ENCODE results near the gene LPCAT3. TPM values are rescaled to one million over a fixed set of nuclear protein-coding genes. Genes with fewer than 3 reads are reported as not detected.
A peak's percentile ranks its signal among the peaks of the same experiment; 100 is the strongest.

LPCAT3 gene
- total and polyA plus RNA-seq, 2 of the 13 experiments (the other 11 are each of a cell fraction or from before 2014, with no cell fraction given): 44.5 to 64.3 TPM

DNA sequence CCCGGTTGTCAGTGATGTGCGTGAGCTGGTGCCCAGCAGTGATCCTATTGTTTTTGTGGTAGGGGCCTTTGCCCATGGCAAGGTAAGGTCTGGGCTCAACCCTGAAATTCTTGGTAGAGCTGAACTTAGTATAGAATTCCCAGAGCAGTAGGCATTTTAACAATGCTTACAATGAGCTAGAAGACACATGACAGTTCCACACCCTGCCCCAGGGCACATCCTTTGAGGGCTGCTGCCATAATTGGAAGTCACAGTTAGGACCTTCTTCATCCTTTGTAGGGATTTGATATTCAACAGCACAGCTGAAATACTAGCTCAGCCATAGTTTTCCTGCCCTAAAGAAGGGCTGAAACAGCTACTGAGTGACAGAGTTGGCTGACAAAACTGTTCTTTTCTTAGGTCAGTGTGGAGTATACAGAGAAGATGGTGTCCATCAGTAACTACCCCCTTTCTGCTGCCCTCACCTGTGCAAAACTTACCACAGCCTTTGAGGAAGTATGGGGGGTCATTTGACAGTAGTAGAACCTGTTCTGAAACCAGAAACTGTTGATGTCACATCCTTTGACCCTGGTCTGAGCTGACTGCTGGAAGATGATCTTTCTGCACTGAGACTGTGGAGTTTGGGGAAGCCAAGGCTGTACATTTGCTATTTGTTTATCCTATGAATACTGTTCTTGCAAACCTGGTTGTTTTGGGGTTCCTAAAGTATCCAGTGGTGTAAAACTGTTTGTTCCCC, 42.8 kb downstream of the LPCAT3 start (continued):
- TF ChIP-seq, protein P1, sequence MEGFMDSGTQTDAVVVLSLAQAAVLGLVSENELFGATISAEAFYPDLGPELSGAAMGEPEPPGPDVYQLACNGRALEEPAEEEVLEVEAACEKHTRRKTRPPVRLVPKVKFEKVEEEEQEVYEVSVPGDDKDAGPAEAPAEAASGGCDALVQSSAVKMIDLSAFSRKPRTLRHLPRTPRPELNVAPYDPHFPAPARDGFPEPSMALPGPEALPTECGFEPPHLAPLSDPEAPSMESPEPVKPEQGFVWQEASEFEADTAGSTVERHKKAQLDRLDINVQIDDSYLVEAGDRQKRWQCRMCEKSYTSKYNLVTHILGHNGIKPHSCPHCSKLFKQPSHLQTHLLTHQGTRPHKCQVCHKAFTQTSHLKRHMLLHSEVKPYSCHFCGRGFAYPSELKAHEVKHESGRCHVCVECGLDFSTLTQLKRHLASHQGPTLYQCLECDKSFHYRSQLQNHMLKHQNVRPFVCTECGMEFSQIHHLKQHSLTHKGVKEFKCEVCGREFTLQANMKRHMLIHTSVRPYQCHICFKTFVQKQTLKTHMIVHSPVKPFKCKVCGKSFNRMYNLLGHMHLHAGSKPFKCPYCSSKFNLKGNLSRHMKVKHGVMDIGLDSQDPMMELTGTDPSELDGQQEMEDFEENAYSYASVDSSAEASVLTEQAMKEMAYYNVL (CRISPR knock-in tag; IDR thresholded peaks at IDR 0.05; ENCODE audit: borderline replicate concordance): no peak
- no peak for TF ChIP-seq ZSCAN25 (CRISPR knock-in tag; IDR thresholded peaks at IDR 0.05)
- TF ChIP-seq MYC (CRISPR knock-in tag; IDR thresholded peaks at IDR 0.05; ENCODE audit: borderline replicate concordance): no peak
- no peak for TF ChIP-seq RFXAP (CRISPR knock-in tag; IDR thresholded peaks at IDR 0.05; ENCODE audit: borderline replicate concordance)
- peak; percentile 81 for TF ChIP-seq RBM22 (optimal IDR thresholded peaks at IDR 0.05; ENCODE audit: low read length)
- TF ChIP-seq, protein P2, sequence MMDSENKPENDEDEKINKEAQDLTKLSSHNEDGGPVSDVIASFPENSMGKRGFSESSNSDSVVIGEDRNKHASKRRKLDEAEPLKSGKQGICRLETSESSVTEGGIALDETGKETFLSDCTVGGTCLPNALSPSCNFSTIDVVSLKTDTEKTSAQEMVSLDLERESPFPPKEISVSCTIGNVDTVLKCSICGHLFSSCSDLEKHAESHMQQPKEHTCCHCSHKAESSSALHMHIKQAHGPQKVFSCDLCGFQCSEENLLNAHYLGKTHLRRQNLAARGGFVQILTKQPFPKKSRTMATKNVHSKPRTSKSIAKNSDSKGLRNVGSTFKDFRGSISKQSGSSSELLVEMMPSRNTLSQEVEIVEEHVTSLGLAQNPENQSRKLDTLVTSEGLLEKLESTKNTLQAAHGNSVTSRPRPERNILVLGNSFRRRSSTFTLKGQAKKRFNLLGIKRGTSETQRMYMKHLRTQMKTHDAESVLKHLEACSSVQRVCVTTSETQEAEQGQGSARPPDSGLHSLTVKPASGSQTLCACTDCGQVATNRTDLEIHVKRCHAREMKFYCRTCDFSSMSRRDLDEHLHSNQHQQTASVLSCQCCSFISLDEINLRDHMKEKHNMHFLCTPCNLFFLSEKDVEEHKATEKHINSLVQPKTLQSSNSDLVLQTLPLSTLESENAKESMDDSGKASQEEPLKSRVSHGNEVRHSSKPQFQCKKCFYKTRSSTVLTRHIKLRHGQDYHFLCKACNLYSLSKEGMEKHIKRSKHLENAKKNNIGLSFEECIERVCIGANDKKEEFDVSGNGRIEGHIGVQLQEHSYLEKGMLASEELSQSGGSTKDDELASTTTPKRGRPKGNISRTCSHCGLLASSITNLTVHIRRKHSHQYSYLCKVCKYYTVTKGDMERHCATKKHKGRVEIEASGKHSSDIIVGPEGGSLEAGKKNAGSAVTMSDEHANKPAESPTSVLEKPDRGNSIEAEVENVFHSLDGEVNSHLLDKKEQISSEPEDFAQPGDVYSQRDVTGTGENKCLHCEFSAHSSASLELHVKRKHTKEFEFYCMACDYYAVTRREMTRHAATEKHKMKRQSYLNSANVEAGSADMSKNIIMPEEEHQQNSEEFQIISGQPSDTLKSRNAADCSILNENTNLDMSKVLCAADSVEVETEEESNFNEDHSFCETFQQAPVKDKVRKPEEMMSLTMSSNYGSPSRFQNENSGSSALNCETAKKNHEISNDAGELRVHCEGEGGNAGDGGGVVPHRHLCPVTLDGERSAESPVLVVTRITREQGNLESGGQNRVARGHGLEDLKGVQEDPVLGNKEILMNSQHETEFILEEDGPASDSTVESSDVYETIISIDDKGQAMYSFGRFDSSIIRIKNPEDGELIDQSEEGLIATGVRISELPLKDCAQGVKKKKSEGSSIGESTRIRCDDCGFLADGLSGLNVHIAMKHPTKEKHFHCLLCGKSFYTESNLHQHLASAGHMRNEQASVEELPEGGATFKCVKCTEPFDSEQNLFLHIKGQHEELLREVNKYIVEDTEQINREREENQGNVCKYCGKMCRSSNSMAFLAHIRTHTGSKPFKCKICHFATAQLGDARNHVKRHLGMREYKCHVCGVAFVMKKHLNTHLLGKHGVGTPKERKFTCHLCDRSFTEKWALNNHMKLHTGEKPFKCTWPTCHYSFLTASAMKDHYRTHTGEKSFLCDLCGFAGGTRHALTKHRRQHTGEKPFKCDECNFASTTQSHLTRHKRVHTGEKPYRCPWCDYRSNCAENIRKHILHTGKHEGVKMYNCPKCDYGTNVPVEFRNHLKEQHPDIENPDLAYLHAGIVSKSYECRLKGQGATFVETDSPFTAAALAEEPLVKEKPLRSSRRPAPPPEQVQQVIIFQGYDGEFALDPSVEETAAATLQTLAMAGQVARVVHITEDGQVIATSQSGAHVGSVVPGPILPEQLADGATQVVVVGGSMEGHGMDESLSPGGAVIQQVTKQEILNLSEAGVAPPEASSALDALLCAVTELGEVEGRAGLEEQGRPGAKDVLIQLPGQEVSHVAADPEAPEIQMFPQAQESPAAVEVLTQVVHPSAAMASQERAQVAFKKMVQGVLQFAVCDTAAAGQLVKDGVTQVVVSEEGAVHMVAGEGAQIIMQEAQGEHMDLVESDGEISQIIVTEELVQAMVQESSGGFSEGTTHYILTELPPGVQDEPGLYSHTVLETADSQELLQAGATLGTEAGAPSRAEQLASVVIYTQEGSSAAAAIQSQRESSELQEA (CRISPR knock-in tag; IDR thresholded peaks at IDR 0.05; ENCODE audit: not compliant biosample characterization): no peak
- TF ChIP-seq, protein P3, sequence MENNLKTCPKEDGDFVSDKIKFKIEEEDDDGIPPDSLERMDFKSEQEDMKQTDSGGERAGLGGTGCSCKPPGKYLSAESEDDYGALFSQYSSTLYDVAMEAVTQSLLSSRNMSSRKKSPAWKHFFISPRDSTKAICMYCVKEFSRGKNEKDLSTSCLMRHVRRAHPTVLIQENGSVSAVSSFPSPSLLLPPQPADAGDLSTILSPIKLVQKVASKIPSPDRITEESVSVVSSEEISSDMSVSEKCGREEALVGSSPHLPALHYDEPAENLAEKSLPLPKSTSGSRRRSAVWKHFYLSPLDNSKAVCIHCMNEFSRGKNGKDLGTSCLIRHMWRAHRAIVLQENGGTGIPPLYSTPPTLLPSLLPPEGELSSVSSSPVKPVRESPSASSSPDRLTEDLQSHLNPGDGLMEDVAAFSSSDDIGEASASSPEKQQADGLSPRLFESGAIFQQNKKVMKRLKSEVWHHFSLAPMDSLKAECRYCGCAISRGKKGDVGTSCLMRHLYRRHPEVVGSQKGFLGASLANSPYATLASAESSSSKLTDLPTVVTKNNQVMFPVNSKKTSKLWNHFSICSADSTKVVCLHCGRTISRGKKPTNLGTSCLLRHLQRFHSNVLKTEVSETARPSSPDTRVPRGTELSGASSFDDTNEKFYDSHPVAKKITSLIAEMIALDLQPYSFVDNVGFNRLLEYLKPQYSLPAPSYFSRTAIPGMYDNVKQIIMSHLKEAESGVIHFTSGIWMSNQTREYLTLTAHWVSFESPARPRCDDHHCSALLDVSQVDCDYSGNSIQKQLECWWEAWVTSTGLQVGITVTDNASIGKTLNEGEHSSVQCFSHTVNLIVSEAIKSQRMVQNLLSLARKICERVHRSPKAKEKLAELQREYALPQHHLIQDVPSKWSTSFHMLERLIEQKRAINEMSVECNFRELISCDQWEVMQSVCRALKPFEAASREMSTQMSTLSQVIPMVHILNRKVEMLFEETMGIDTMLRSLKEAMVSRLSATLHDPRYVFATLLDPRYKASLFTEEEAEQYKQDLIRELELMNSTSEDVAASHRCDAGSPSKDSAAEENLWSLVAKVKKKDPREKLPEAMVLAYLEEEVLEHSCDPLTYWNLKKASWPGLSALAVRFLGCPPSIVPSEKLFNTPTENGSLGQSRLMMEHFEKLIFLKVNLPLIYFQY (CRISPR knock-in tag; IDR thresholded peaks at IDR 0.05; ENCODE audit: borderline replicate concordance): no peak
- TF ChIP-seq, protein P4, sequence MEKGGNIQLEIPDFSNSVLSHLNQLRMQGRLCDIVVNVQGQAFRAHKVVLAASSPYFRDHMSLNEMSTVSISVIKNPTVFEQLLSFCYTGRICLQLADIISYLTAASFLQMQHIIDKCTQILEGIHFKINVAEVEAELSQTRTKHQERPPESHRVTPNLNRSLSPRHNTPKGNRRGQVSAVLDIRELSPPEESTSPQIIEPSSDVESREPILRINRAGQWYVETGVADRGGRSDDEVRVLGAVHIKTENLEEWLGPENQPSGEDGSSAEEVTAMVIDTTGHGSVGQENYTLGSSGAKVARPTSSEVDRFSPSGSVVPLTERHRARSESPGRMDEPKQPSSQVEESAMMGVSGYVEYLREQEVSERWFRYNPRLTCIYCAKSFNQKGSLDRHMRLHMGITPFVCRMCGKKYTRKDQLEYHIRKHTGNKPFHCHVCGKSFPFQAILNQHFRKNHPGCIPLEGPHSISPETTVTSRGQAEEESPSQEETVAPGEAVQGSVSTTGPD (CRISPR knock-in tag; IDR thresholded peaks at IDR 0.05): no peak
- peak; percentile 35; the same call in 1 of the 2 replicates for TF ChIP-seq POLR2G (IDR thresholded peaks at IDR 0.05; ENCODE audit: low read depth, low read length)

Data from HepG2 (cell line).